OCI-LY1 (cell line): ENCODE measurements around the gene KCP.

Experiments used
- H2AFZ ChIP-seq: fragments of 200-600 bp; sonication (generic), shearing (Covaris generic); 2 replicates; pipeline ENCODE4 v1.6.0; 2014; ENCODE audit warnings: antibody characterized with exemption, mild to moderate bottlenecking, low read length
- H3F3A ChIP-seq: fragments of 200-600 bp; sonication (generic), shearing (Covaris generic); 2 replicates; pipeline ENCODE4 v1.6.0; 2014; ENCODE audit warnings: mild to moderate bottlenecking, antibody characterized with exemption, low read length, moderate library complexity; ENCODE audit not compliant: insufficient read depth
- H3K27ac ChIP-seq: fragments of 200-600 bp; sonication (generic); 2 replicates; pipeline ENCODE4 v1.5.1; 2014; ENCODE audit warnings: low read length, mixed run types, mild to moderate bottlenecking, low read depth; ENCODE audit not compliant: poor library complexity, severe bottlenecking
- H3K27me3 ChIP-seq: fragments of 200-600 bp; sonication (generic); 2 replicates; pipeline ENCODE4 v1.6.0; 2014; ENCODE audit warnings: antibody characterized with exemption, mild to moderate bottlenecking, low read length, moderate library complexity; ENCODE audit not compliant: insufficient read depth
- H3K36me3 ChIP-seq: fragments of 200-600 bp; sonication (generic); 2 replicates; pipeline ENCODE4 v1.6.1; 2014; ENCODE audit warnings: mild to moderate bottlenecking, antibody characterized with exemption, low read length, moderate library complexity, mixed read lengths; ENCODE audit not compliant: insufficient read depth
- H3K4me1 ChIP-seq: fragments of 200-600 bp; sonication (generic); 2 replicates; pipeline ENCODE4 v1.5.1; 2014; ENCODE audit warnings: mild to moderate bottlenecking, low read length, moderate library complexity; ENCODE audit not compliant: insufficient read depth, severe bottlenecking
- H3K4me2 ChIP-seq: fragments of 200-600 bp; sonication (generic), shearing (Covaris generic); 2 replicates; pipeline ENCODE4 v1.6.1; 2014; ENCODE audit warnings: low read length
- H3K4me3 ChIP-seq: fragments of 200-600 bp; sonication (generic); 2 replicates; pipeline ENCODE4 v1.5.1; 2014; ENCODE audit warnings: low read length, low read depth, mild to moderate bottlenecking, mixed read lengths; ENCODE audit not compliant: poor library complexity, severe bottlenecking
- H3K79me2 ChIP-seq: fragments of 200-600 bp; shearing (Covaris generic); 2 replicates; pipeline ENCODE4 v1.6.1; 2016; ENCODE audit warnings: mixed run types, low read length, mixed read lengths; ENCODE audit not compliant: insufficient read depth
- H3K9ac ChIP-seq: fragments of 200-600 bp; sonication (generic), shearing (Covaris generic); 2 replicates; pipeline ENCODE4 v1.6.1; 2014; ENCODE audit warnings: mild to moderate bottlenecking, low read length, mixed read lengths
- H3K9me2 ChIP-seq: fragments of 200-600 bp; sonication (generic), shearing (Covaris generic); 2 replicates; pipeline ENCODE4 v1.6.1; 2014; ENCODE audit warnings: low read depth, mild to moderate bottlenecking, low read length, mixed read lengths
- H3K9me3 ChIP-seq: fragments of 200-600 bp; shearing (Covaris generic); 2 replicates; pipeline ENCODE4 v1.6.1; 2014; ENCODE audit warnings: low read length, mixed read lengths
- H4K20me1 ChIP-seq: fragments of 200-600 bp; sonication (generic), shearing (Covaris generic); 2 replicates; pipeline ENCODE4 v1.6.0; 2016; ENCODE audit warnings: mild to moderate bottlenecking, low read length; ENCODE audit not compliant: insufficient read depth
- EZH2 ChIP-seq: fragments of 200-600 bp; sonication (generic), shearing (Covaris generic); IDR thresholded peaks from 2 replicates; pipeline ENCODE4 v1.8.0; 2017; ENCODE audit warnings: borderline replicate concordance, mixed run types, mild to moderate bottlenecking, antibody characterized with exemption, low read length, moderate library complexity, mixed read lengths
- TF ChIP-seq, protein P1 (sequence below): fragments of 200-600 bp; sonication (generic), shearing (Covaris generic); IDR thresholded peaks from 2 replicates; pipeline ENCODE4 v1.5.1; 2017; ENCODE audit warnings: mild to moderate bottlenecking, antibody characterized with exemption, low read length, moderate library complexity, mixed read lengths

The KCP gene

DNA sequence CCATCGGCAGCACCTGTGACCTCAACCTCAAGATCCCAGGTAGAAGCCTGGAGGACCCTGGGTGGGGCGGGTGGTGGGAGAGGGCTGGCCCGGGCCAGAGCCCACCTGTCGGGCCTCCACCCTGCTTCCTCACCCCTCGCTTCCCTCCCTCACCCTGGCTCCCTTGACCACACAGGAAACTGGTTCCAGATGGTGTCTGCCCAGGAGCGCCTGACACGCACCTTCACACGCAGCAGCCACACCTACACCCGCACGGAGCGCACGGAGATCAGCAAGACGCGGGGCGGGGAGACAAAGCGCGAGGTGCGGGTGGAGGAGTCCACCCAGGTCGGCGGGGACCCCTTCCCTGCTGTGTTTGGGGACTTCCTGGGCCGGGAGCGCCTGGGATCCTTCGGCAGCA, 56.7 kb downstream of the KCP start:
- Histone ChIP-seq H3K4me3 (no peak overlapping the region), H4K20me1 (no peaks in the 10 kb centered on the region), H3K36me3 (no peaks in the 10 kb centered on the region), H2AFZ (no peak overlapping the region), H3K27me3 (peaks cover 28% of the 10 kb centered on the region), H3K9me2 (no peaks in the 10 kb centered on the region), H3K9ac (no peak overlapping the region), H3K79me2 (no peaks in the 10 kb centered on the region), H3K4me1 (no peaks in the 10 kb centered on the region), H3K27ac (no peak overlapping the region), H3K9me3 (no peaks in the 10 kb centered on the region), H3K4me2 (no peak overlapping the region), H3F3A (no peaks in the 10 kb centered on the region)
- no peak for TF ChIP-seq EZH2
- TF ChIP-seq, protein P1, sequence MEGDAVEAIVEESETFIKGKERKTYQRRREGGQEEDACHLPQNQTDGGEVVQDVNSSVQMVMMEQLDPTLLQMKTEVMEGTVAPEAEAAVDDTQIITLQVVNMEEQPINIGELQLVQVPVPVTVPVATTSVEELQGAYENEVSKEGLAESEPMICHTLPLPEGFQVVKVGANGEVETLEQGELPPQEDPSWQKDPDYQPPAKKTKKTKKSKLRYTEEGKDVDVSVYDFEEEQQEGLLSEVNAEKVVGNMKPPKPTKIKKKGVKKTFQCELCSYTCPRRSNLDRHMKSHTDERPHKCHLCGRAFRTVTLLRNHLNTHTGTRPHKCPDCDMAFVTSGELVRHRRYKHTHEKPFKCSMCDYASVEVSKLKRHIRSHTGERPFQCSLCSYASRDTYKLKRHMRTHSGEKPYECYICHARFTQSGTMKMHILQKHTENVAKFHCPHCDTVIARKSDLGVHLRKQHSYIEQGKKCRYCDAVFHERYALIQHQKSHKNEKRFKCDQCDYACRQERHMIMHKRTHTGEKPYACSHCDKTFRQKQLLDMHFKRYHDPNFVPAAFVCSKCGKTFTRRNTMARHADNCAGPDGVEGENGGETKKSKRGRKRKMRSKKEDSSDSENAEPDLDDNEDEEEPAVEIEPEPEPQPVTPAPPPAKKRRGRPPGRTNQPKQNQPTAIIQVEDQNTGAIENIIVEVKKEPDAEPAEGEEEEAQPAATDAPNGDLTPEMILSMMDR = no peak

DNA sequence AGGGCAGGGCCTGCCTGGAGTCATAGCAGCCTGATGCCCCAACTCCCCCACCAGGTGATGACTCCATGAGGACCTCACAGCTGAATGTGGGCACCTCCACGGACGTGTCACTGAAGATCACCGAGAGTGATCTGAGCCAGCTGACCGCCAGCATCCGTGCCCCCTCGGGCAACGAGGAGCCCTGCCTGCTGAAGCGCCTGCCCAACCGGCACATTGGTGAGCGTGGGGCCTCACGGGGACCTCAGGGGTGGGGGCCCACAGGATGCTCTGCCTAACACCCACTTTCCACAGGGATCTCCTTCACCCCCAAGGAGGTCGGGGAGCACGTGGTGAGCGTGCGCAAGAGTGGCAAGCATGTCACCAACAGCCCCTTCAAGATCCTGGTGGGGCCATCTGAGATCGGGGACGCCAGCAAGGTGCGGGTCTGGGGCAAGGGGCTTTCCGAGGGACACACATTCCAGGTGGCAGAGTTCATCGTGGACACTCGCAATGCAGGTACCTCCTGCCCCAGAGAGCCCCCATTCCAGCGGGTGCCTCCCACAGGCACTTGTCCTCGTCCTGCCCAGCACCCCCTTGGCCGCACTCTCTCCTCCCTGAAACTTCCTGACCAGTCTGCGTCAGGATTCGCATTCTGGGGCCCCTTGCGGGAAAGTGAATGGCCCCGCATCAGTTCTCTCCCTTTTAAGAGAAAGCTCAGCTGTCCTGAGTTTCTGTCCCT, 57.8 kb downstream of the KCP start:
- Histone ChIP-seq H3K4me1 (no peaks in the 10 kb centered on the region), H3K79me2 (no peaks in the 10 kb centered on the region), H3K27ac (no peak overlapping the region), H3K27me3 (peaks cover 25% of the 10 kb centered on the region), H3K4me2 (no peak overlapping the region), H3K4me3 (no peak overlapping the region), H3F3A (no peaks in the 10 kb centered on the region), H3K9ac (no peak overlapping the region), H4K20me1 (no peaks in the 10 kb centered on the region), H3K9me2 (no peaks in the 10 kb centered on the region), H3K36me3 (no peaks in the 10 kb centered on the region), H3K9me3 (no peaks in the 10 kb centered on the region), H2AFZ (no peak overlapping the region)
- TF ChIP-seq, protein P1 = no peak
- TF ChIP-seq EZH2 = no peak

DNA sequence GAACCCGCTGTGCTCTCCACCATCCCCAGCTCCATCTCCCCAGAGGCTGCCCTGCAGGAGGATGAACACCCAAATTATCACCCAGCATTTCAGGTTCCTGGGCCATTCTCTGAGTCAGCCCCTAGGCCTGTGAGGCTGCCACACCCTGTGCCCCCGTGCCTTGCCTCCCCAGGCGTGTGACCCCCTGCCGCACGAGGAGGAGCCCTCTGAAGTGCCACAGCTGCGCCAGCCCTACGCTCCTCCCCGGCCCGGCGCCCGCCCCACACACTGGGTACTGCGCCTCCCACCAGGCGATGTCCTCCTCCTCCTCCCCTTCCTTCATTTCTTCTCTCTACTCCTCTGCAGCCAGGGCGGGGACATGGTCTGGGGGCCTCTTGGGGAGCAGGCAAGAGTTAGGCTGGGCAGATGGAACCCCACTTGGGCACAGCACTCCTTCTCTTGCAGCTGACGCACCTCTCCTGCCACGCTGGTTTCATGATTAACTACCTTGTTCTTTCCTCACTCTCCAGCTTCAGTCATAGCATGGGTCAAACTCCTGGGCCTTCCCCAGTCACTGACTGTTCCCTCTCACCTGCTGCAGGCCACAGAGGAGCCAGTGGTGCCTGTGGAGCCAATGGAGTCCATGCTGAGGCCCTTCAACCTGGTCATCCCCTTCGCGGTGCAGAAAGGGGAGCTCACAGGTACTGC, 60.6 kb downstream of the KCP start:
- H3K4me3 ChIP-seq = no peak overlapping the region
- H4K20me1 ChIP-seq = no peaks in the 10 kb centered on the region
- H3F3A ChIP-seq = no peaks in the 10 kb centered on the region
- no peak overlapping the region for H3K4me2 ChIP-seq
- no peak overlapping the region for H3K27ac ChIP-seq
- H3K79me2 ChIP-seq = no peaks in the 10 kb centered on the region
- TF ChIP-seq, protein P1 = no peak
- no peak for TF ChIP-seq EZH2
- no peak overlapping the region for H2AFZ ChIP-seq
- no peaks in the 10 kb centered on the region for H3K4me1 ChIP-seq
- H3K9ac ChIP-seq = no peak overlapping the region
- H3K9me3 ChIP-seq = no peaks in the 10 kb centered on the region
- H3K27me3 ChIP-seq = peaks cover 21% of the 10 kb centered on the region
- H3K9me2 ChIP-seq = no peaks in the 10 kb centered on the region
- no peaks in the 10 kb centered on the region for H3K36me3 ChIP-seq
